Prostate gland (tissue), 2 donors: Measurements from ENCODE around the gene CELF1.

Source experiments
- POLR2A ChIP-seq: fragments of 450-650 bp; IDR thresholded peaks from one replicate; pipeline ENCODE4 v1.6.1; 2016; ENCODE audit warnings: antibody characterized with exemption, mild to moderate bottlenecking
- POLR2AphosphoS5 ChIP-seq: sonication (generic); formaldehyde crosslinking; IDR thresholded peaks from one replicate; pipeline ENCODE4 v1.6.1; 2017; ENCODE audit warnings: antibody characterized with exemption
- TF ChIP-seq, protein P1 (sequence below), 4 experiments: fragments of 200-600 bp in 2 of 4; fragments of 450-650 bp in 2 of 4; sonication (generic) in 2 of 4; IDR thresholded peaks; 1 replicate in 3 of 4; 2 replicates in 1 of 4; pipeline ENCODE4 v1.5.1; 2016 to 2019; ENCODE audit warnings: antibody characterized with exemption in 4 of 4, mild to moderate bottlenecking in 2 of 4, moderate library complexity in 2 of 4

GRCh38 chr11:47449541-47449940, 103.4 kb downstream of the CELF1 start:
- no peak for TF ChIP-seq POLR2A
- TF ChIP-seq, protein P1, sequence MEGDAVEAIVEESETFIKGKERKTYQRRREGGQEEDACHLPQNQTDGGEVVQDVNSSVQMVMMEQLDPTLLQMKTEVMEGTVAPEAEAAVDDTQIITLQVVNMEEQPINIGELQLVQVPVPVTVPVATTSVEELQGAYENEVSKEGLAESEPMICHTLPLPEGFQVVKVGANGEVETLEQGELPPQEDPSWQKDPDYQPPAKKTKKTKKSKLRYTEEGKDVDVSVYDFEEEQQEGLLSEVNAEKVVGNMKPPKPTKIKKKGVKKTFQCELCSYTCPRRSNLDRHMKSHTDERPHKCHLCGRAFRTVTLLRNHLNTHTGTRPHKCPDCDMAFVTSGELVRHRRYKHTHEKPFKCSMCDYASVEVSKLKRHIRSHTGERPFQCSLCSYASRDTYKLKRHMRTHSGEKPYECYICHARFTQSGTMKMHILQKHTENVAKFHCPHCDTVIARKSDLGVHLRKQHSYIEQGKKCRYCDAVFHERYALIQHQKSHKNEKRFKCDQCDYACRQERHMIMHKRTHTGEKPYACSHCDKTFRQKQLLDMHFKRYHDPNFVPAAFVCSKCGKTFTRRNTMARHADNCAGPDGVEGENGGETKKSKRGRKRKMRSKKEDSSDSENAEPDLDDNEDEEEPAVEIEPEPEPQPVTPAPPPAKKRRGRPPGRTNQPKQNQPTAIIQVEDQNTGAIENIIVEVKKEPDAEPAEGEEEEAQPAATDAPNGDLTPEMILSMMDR (IDR thresholded peaks at IDR 0.05) = no peak
- no peak for TF ChIP-seq POLR2AphosphoS5
